Mucosa of stomach (tissue), 1 donor: ENCODE results near the gene PIGS.
A peak's percentile ranks its signal among the peaks of the same experiment; 100 is the strongest.
"Not testable (repeated sequence)": the region's sequence is repeated elsewhere in the genome, so short reads cannot be mapped to it uniquely, and the experiment has no call there.

ENCODE experiments used
- H3K27me3 ChIP-seq: one replicate; pipeline ENCODE4 v1.7.0; 2013; ENCODE audit warnings: mild to moderate bottlenecking, low read length; ENCODE audit not compliant: control insufficient read depth, insufficient read depth
- H3K36me3 ChIP-seq: one replicate; pipeline ENCODE4 v1.7.0; 2013; ENCODE audit warnings: low read length; ENCODE audit not compliant: control insufficient read depth, insufficient read depth
- H3K4me1 ChIP-seq: one replicate; pipeline ENCODE4 v1.7.0; 2013; ENCODE audit warnings: mild to moderate bottlenecking, low read length; ENCODE audit not compliant: control insufficient read depth, insufficient read depth
- H3K4me3 ChIP-seq: one replicate; pipeline ENCODE4 v1.7.0; 2013; ENCODE audit warnings: low read length
- H3K9ac ChIP-seq: one replicate; pipeline ENCODE4 v1.7.0; 2013; ENCODE audit warnings: mild to moderate bottlenecking, low read length, moderate library complexity
- H3K9me3 ChIP-seq: one replicate; pipeline ENCODE4 v1.7.0; 2013; ENCODE audit warnings: mild to moderate bottlenecking, low read length, moderate library complexity; ENCODE audit not compliant: control insufficient read depth
- donor health status: Pancreatic carcinoma.

PIGS gene

GRCh38 chr17:28576758-28577465 lies 5.6 kb upstream of the PIGS start, which contains the start of gene ALDOC:
ALDOC (minus strand) TSS chr17:28576895; CDS start chr17:28575532, 1,363 bp downstream.
- H3K27me3 ChIP-seq = no peaks in the 10 kb centered on the region

GRCh38 chr17:28576016-28576415 lies 4.7 kb upstream of the PIGS start:
- H3K9ac ChIP-seq, H3K9me3 ChIP-seq, H3K27me3 ChIP-seq, H3K36me3 ChIP-seq, H3K4me3 ChIP-seq: not testable (repeated sequence)
- H3K4me1 ChIP-seq = peaks cover 25% of the 10 kb centered on the region

More at GRCh38 chr17:28576758-28577465, 5.6 kb upstream of the PIGS start, which contains the start of gene ALDOC:
- Histone ChIP-seq H3K9me3 (no peaks in the 10 kb centered on the region), H3K36me3 (no peaks in the 10 kb centered on the region), H3K4me1 (peaks cover 25% of the 10 kb centered on the region), H3K4me3 (peak within 1 kb of the TSS; percentile 17), H3K9ac (no peak within 1 kb of the TSS)

DNA sequence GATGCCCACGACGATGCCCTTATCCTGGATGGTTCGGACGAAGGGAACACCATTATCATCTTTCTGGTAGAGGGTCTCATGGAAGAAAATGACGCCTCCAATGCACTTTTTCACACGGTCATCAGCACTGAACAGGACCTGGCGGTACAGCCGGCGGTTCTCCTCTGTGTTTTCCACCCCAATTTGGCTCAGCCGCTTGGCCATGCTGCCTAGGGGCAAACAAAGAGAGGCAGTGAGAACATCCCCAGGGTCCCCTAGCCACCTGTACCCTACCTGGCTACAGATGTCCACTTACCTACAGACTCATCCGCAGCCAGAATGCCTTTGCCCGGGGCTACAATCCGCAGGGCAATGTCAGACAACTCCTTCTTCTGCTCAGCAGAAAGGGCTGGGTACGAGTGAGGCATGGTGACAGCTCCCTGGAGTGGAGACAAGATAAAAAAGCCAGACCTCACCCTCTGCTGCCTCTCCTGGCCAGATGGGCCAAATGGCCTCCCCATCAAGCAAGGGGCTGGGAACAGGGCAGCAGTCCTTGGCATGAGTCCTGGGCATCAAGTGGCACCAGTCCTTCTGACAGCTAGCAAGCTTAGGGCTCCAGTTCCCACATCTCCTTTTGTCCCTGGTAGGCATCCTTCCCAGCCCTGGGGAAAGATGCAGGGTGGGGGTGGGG lies 3.9 kb upstream of the PIGS start:
- Histone ChIP-seq H3K4me3 (no peak overlapping the region), H3K27me3 (no peaks in the 10 kb centered on the region), H3K9me3 (no peaks in the 10 kb centered on the region), H3K36me3 (no peaks in the 10 kb centered on the region), H3K4me1 (peaks cover 26% of the 10 kb centered on the region), H3K9ac (no peak overlapping the region)

GRCh38 chr17:28574526-28574925 lies 3.2 kb upstream of the PIGS start:
- no peaks in the 10 kb centered on the region for H3K27me3 ChIP-seq
- no peaks in the 10 kb centered on the region for H3K36me3 ChIP-seq
- peaks cover 29% of the 10 kb centered on the region for H3K4me1 ChIP-seq
- H3K4me3 ChIP-seq = no peak overlapping the region
- no peak overlapping the region for H3K9ac ChIP-seq
- no peaks in the 10 kb centered on the region for H3K9me3 ChIP-seq

DNA sequence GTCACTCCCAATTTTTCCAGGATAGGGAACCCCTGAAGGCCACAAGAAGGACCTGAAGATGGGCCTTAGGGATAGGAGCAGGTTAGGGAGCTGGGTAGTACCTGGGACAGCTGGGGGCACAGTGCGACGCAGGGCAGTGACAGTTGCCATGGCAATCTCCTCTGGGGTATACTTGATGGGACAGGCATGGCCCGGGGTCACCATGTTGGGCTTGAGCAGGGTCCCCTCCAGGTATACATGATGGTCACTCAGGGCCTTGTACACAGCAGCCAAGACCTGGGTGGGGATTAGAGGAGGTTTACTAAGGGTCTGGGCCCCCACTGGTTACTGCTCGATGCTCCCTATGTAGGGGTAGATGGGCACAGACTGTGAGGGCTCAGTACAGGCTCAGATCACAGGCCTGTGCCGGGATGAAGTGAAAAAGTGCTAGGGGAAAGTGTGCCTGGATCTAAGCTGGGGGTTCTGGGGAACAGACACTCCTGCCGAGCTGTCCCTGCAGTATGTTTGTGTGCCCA lies 2.7 kb upstream of the PIGS start:
- H3K27me3 ChIP-seq = no peaks in the 10 kb centered on the region
- H3K4me1 ChIP-seq = peaks cover 29% of the 10 kb centered on the region
- H3K36me3 ChIP-seq = no peaks in the 10 kb centered on the region
- no peak overlapping the region for H3K4me3 ChIP-seq
- no peaks in the 10 kb centered on the region for H3K9me3 ChIP-seq
- H3K9ac ChIP-seq = no peak overlapping the region

GRCh38 chr17:28573521-28573920 lies 2.2 kb upstream of the PIGS start:
- Histone ChIP-seq H3K9ac (no peak overlapping the region), H3K9me3 (no peaks in the 10 kb centered on the region), H3K36me3 (no peaks in the 10 kb centered on the region), H3K27me3 (no peaks in the 10 kb centered on the region), H3K4me1 (peaks cover 29% of the 10 kb centered on the region), H3K4me3 (no peak overlapping the region)

DNA sequence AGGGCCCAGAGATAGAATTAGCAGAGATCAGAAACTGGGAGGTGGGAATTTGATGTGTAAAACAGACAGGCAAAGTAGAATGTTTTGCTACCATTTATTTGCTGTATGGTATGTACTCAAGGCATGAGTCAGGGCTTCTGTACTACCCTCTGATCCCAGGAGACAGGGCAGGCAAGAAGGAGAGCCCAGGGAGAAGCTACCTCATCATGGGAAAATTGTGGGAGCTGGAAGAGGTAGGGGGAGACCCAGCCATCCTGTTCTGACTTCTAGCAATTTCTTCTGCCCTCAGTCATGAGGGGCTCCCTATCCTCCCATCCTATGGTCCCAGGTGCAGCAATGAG lies 1.7 kb upstream of the PIGS start:
- peaks cover 29% of the 10 kb centered on the region for H3K4me1 ChIP-seq
- H3K9me3 ChIP-seq = no peaks in the 10 kb centered on the region
- H3K36me3 ChIP-seq = no peaks in the 10 kb centered on the region
- H3K27me3 ChIP-seq = no peaks in the 10 kb centered on the region
- H3K9ac ChIP-seq = peak overlapping the region; percentile 87
- no peak overlapping the region for H3K4me3 ChIP-seq

GRCh38 chr17:28572259-28573039 lies 1.1 kb upstream of the PIGS start:
- Histone ChIP-seq H3K27me3 (no peaks in the 10 kb centered on the region), H3K4me1 (peaks cover 29% of the 10 kb centered on the region), H3K9me3 (no peaks in the 10 kb centered on the region), H3K36me3 (no peaks in the 10 kb centered on the region), H3K4me3 (peak overlapping the region; percentile 43), H3K9ac (peak overlapping the region; percentile 87)

GRCh38 chr17:28570716-28571360 lies 486 bp downstream of the PIGS start:
- Histone ChIP-seq H3K9ac (peak overlapping the region; percentile 87), H3K27me3 (no peaks in the 10 kb centered on the region), H3K4me1 (peaks cover 23% of the 10 kb centered on the region), H3K9me3 (no peaks in the 10 kb centered on the region), H3K4me3 (peak overlapping the region; percentile 43), H3K36me3 (no peaks in the 10 kb centered on the region)

- H3K9me3 ChIP-seq = no peaks in the 10 kb centered on the region
- peaks cover 23% of the 10 kb centered on the region for H3K4me1 ChIP-seq
- no peaks in the 10 kb centered on the region for H3K36me3 ChIP-seq
- H3K4me3 ChIP-seq = no peak overlapping the region
- no peak overlapping the region for H3K9ac ChIP-seq
- H3K27me3 ChIP-seq = no peaks in the 10 kb centered on the region
Observed at GRCh38 chr17:28569446-28569845, 1.9 kb downstream of the PIGS start.

- no peaks in the 10 kb centered on the region for H3K9me3 ChIP-seq
- H3K4me3 ChIP-seq = no peak overlapping the region
- H3K36me3 ChIP-seq = no peaks in the 10 kb centered on the region
- no peaks in the 10 kb centered on the region for H3K27me3 ChIP-seq
- peaks cover 9% of the 10 kb centered on the region for H3K4me1 ChIP-seq
- no peak overlapping the region for H3K9ac ChIP-seq
Observed at GRCh38 chr17:28567604-28568003, 3.7 kb downstream of the PIGS start.
